ENCODE data around the gene EVC2. TPM values are rescaled to one million over a fixed set of nuclear protein-coding genes. Genes with fewer than 3 reads are reported as not detected.
A peak's percentile ranks its signal among the peaks of the same experiment; 100 is the strongest.

EVC2 gene
- total RNA-seq, 1 experiment from 2014 or later: 6.0 TPM

DNA sequence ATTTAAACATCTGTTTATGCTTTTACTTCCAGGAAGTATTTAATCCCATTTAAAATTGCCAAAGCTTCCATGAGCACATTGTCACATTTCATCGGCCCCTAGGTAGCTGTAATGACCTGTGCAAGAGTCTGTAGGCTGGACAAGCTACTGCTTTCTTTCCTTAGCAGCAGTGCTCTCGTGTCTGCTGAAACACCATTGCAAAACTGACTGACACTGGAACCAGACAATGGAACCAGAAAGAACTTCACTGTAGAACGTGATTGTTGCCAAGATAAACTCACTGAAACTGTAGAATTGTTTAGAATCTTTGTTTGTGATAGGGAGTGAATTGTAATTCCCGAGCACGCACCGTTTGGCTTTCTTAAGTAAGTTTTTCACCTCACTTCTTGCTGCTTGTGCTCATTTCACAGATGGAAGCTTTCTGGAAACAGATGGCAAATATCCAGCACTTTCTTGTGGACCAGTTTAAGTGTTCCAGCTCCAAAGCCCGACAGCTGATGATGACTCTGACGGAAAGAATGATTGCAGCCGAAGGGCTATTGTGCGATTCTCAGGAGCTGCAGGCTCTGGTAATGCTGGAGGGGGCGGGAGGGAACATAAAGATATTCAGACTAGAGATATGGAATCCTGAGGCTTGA, 39.5 kb upstream of the EVC2 start:
- Histone ChIP-seq H3K36me3 (ENCODE audit: insufficient read depth, low read length, poor library complexity, severe bottlenecking) (peaks cover 11% of the 10 kb centered on the region), H3K9me3 (ENCODE audit: low read depth, low read length, poor library complexity, severe bottlenecking) (no peaks in the 10 kb centered on the region), H3K4me3 (ENCODE audit: low read depth, low read length, poor library complexity, severe bottlenecking) (no peak overlapping the region), H3K4me1 (ENCODE audit: insufficient read depth, low read length, poor library complexity, severe bottlenecking) (peaks cover 14% of the 10 kb centered on the region), H3K27ac (ENCODE audit: low read depth, low read length, poor library complexity, severe bottlenecking) (no peak overlapping the region), H3K27me3 (replicated peaks; ENCODE audit: insufficient read depth, low read depth, low read length, poor library complexity) (no peaks in the 10 kb centered on the region)
- intact Hi-C loops (cut with micrococcal nuclease; ENCODE audit: unreplicated experiment): no loop called here
- CTCF ChIA-PET: interaction anchor here (0.6 kb wide), 1 partner anchor 521 kb away, joined by 3 read pairs; no protein-coding TSS in a partner anchor
- peak; percentile 35 for DNase-seq (ENCODE audit: low spot score)
- TF ChIP-seq, protein P1, sequence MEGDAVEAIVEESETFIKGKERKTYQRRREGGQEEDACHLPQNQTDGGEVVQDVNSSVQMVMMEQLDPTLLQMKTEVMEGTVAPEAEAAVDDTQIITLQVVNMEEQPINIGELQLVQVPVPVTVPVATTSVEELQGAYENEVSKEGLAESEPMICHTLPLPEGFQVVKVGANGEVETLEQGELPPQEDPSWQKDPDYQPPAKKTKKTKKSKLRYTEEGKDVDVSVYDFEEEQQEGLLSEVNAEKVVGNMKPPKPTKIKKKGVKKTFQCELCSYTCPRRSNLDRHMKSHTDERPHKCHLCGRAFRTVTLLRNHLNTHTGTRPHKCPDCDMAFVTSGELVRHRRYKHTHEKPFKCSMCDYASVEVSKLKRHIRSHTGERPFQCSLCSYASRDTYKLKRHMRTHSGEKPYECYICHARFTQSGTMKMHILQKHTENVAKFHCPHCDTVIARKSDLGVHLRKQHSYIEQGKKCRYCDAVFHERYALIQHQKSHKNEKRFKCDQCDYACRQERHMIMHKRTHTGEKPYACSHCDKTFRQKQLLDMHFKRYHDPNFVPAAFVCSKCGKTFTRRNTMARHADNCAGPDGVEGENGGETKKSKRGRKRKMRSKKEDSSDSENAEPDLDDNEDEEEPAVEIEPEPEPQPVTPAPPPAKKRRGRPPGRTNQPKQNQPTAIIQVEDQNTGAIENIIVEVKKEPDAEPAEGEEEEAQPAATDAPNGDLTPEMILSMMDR (conservative IDR thresholded peaks at IDR 0.05; ENCODE audit: low read depth, low read length): no peak
- TF ChIP-seq EZH2 (IDR thresholded peaks at IDR 0.05; ENCODE audit: borderline replicate concordance, low read depth, low read length, poor library complexity, severe bottlenecking): no peak
- POLR2A ChIA-PET (ENCODE audit: low non-redundant PET): interaction anchor here (0.6 kb wide), 2 partner anchors 11 to 1961 kb away, joined by 3 to 4 read pairs; no protein-coding TSS in a partner anchor
- no TSS peak for BruUV-seq (replicated peaks)

DNA sequence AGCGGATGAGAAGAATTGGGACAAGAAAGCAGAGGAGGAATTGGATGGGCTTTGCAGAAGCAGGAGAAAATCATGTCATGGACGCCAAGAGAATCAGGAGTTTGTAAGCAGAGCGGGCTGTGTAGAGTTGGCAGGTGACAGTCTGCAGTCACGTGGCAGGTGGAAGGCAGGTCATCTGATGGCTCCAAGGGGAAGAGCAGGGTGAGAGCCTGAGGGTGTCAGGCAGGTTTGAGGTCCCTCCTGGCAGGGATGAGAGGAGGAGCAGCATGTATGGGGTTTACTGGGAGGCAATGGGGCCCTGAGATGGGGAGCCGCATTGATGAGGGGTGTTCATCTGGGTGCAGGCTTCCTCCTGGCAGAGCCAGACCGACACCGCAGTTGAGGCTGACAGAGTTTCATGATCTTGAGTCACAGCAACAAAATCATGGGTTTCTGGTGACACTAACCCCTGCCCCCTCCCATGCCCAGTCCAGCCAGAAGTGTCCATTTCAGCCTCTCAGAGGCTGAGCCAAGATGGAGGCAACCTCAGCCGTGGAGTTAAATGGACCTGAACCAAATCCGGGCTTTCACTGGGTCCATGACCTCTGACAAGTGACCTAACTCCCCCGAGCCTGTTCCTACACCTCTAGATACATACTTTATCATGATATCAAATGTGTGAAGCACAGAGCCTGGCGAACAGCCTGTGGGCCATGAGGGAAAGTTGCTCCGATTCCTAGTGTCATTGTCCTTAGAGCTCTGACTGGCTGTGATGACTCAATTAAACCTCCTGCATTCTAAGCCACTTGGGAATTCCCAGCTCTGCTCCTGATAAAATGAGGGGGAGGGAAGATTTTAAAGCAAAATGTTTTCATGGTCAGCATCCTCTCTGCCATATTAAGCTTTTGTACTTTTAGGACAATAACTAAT, 38.7 kb upstream of the EVC2 start:
- CTCF ChIA-PET: interaction anchor here (0.6 kb wide), 1 partner anchor 520 kb away, joined by 3 read pairs; no protein-coding TSS in a partner anchor
- H3K9me3 ChIP-seq (ENCODE audit: low read depth, low read length, poor library complexity, severe bottlenecking): no peaks in the 10 kb centered on the region
- peak; percentile 21 for DNase-seq (ENCODE audit: low spot score)
- H3K4me1 ChIP-seq (ENCODE audit: insufficient read depth, low read length, poor library complexity, severe bottlenecking): peaks cover 10% of the 10 kb centered on the region
- TF ChIP-seq, protein P1 (conservative IDR thresholded peaks at IDR 0.05; ENCODE audit: low read depth, low read length): no peak
- TF ChIP-seq EZH2 (IDR thresholded peaks at IDR 0.05; ENCODE audit: borderline replicate concordance, low read depth, low read length, poor library complexity, severe bottlenecking): no peak
- H3K36me3 ChIP-seq (ENCODE audit: insufficient read depth, low read length, poor library complexity, severe bottlenecking): peaks cover 16% of the 10 kb centered on the region
- POLR2A ChIA-PET (ENCODE audit: low non-redundant PET): interaction anchor here (0.6 kb wide), 2 partner anchors 10 to 1960 kb away, joined by 3 to 4 read pairs; no protein-coding TSS in a partner anchor
- intact Hi-C loops (cut with micrococcal nuclease; ENCODE audit: unreplicated experiment): no loop called here
- no peaks in the 10 kb centered on the region for H3K27me3 ChIP-seq (replicated peaks; ENCODE audit: insufficient read depth, low read depth, low read length, poor library complexity)
- no TSS peak for BruUV-seq (replicated peaks)
- no peak overlapping the region for H3K27ac ChIP-seq (ENCODE audit: low read depth, low read length, poor library complexity, severe bottlenecking)
- H3K4me3 ChIP-seq (ENCODE audit: low read depth, low read length, poor library complexity, severe bottlenecking): no peak overlapping the region

DNA sequence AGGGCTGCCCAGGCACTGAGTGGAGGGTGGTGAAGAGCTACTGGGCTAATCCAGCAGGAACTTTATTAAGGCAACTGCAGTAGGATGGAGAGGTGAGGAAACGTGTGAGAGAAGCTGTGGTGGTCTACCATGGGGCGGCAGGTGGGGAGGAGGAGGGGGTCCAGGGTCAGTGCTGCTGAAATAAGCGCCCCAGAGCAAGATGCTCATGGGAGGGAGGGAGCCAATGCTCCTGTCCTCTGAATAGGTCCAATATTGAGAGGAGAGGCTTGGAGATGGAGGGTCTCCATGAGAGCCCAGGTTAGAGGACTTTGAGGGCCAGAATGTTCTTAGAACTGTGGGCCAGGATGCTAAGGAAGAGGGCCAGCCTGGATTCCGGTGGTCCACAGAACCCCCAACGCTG, 37.9 kb upstream of the EVC2 start:
- TF ChIP-seq EZH2 (IDR thresholded peaks at IDR 0.05; ENCODE audit: borderline replicate concordance, low read depth, low read length, poor library complexity, severe bottlenecking): no peak
- TF ChIP-seq, protein P1 (conservative IDR thresholded peaks at IDR 0.05; ENCODE audit: low read depth, low read length): no peak
- ChIA-PET POLR2A (ENCODE audit: low non-redundant PET) (no interaction called here), CTCF (no interaction called here)
- intact Hi-C loops (cut with micrococcal nuclease; ENCODE audit: unreplicated experiment): no loop called here
- Histone ChIP-seq H3K36me3 (ENCODE audit: insufficient read depth, low read length, poor library complexity, severe bottlenecking) (peaks cover 16% of the 10 kb centered on the region), H3K4me3 (ENCODE audit: low read depth, low read length, poor library complexity, severe bottlenecking) (no peak overlapping the region), H3K9me3 (ENCODE audit: low read depth, low read length, poor library complexity, severe bottlenecking) (no peaks in the 10 kb centered on the region), H3K4me1 (ENCODE audit: insufficient read depth, low read length, poor library complexity, severe bottlenecking) (peaks cover 7% of the 10 kb centered on the region), H3K27ac (ENCODE audit: low read depth, low read length, poor library complexity, severe bottlenecking) (no peak overlapping the region), H3K27me3 (replicated peaks; ENCODE audit: insufficient read depth, low read depth, low read length, poor library complexity) (no peaks in the 10 kb centered on the region)
- no TSS peak for BruUV-seq (replicated peaks)
- no peak for DNase-seq (ENCODE audit: low spot score)
